Nephron progenitor cell (in vitro differentiated cells): ENCODE measurements around the gene TPM4.

ENCODE experiments used
- DNase-seq: peaks from one replicate; pipeline ENCODE4 v3.0.0; 2021
- H3K27ac Mint-ChIP-seq: 2 replicates; pipeline ENCODE4 v1.8.0; 2021; ENCODE audit warnings: mild to moderate bottlenecking, moderate library complexity, mixed read lengths
- H3K27me3 Mint-ChIP-seq: 2 replicates; pipeline ENCODE4 v1.8.0; 2021; ENCODE audit warnings: mild to moderate bottlenecking, low read depth, mixed read lengths; ENCODE audit not compliant: poor library complexity
- H3K36me3 Mint-ChIP-seq: 2 replicates; pipeline ENCODE4 v1.8.0; 2021; ENCODE audit warnings: low read depth, mixed read lengths
- H3K4me1 Mint-ChIP-seq: 2 replicates; pipeline ENCODE4 v1.8.0; 2021; ENCODE audit warnings: mixed read lengths
- H3K4me3 Mint-ChIP-seq: 2 replicates; pipeline ENCODE4 v1.8.0; 2021; ENCODE audit warnings: mild to moderate bottlenecking, moderate library complexity, mixed read lengths
- H3K9me3 Mint-ChIP-seq: 2 replicates; pipeline ENCODE4 v1.8.0; 2021; ENCODE audit warnings: mild to moderate bottlenecking, moderate library complexity, mixed read lengths
- CTCF ChIP-seq: fragments of 200-600 bp; sonication (generic); IDR thresholded peaks from 2 replicates; pipeline ENCODE4 v1.5.0; 2021; ENCODE audit warnings: antibody characterized with exemption

The TPM4 gene

GRCh38 chr19:16148443-16149229 is 72.3 kb downstream of the TPM4 start:
- no peak for DNase-seq
- no peak for TF ChIP-seq CTCF
- Mint-ChIP-seq H3K36me3 (no peaks in the 10 kb centered on the region), H3K4me3 (no peak overlapping the region), H3K4me1 (no peaks in the 10 kb centered on the region), H3K27ac (no peak overlapping the region), H3K27me3 (peaks cover 4% of the 10 kb centered on the region), H3K9me3 (no peaks in the 10 kb centered on the region)
